Measurements from ENCODE around the gene IQCE. TPM values are rescaled to one million over a fixed set of nuclear protein-coding genes. Genes with fewer than 3 reads are reported as not detected.
A peak's percentile ranks its signal among the peaks of the same experiment; 100 is the strongest.

IQCE gene
- total RNA-seq, 1 donor from 2014 or later, result 29.6 TPM

DNA sequence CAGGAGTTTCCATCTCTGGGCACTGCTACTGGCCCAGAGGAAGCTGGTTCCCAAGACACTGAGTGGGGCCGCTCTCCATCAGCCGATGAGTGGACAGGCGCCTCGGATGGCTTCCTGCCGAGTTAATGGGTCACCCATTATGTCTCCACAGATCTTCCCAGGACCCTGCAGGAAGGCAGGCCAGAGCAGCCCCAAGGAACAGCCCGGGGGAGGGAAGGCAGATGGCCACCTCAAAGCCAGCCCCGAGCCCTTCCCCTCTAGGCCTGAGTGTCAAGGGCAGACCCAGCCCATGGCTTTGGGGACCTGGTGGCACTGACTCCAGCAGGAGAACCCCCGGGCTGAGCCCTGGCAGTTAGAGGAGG, 42.6 kb upstream of the IQCE start:
- Mint-ChIP-seq H3K27ac (no peak overlapping the region), H3K9me3 (no peaks in the 10 kb centered on the region), H3K27me3 (ENCODE audit: low read depth) (peaks cover 13% of the 10 kb centered on the region), H3K36me3 (no peaks in the 10 kb centered on the region), H3K4me3 (no peak overlapping the region), H3K4me1 (peaks cover 36% of the 10 kb centered on the region)
- TF ChIP-seq, protein P1, sequence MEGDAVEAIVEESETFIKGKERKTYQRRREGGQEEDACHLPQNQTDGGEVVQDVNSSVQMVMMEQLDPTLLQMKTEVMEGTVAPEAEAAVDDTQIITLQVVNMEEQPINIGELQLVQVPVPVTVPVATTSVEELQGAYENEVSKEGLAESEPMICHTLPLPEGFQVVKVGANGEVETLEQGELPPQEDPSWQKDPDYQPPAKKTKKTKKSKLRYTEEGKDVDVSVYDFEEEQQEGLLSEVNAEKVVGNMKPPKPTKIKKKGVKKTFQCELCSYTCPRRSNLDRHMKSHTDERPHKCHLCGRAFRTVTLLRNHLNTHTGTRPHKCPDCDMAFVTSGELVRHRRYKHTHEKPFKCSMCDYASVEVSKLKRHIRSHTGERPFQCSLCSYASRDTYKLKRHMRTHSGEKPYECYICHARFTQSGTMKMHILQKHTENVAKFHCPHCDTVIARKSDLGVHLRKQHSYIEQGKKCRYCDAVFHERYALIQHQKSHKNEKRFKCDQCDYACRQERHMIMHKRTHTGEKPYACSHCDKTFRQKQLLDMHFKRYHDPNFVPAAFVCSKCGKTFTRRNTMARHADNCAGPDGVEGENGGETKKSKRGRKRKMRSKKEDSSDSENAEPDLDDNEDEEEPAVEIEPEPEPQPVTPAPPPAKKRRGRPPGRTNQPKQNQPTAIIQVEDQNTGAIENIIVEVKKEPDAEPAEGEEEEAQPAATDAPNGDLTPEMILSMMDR (IDR thresholded peaks at IDR 0.05; ENCODE audit: unreplicated experiment), result no peak
- no peak for DNase-seq (ENCODE audit: low spot score in 2 of 2, unreplicated experiment in 2 of 2)

- TF ChIP-seq, protein P1 (IDR thresholded peaks at IDR 0.05; ENCODE audit: unreplicated experiment), result no peak
- H3K27ac Mint-ChIP-seq, result peak overlapping the region; percentile 56
- peaks cover 42% of the 10 kb centered on the region for H3K4me1 Mint-ChIP-seq
- no peak overlapping the region for H3K4me3 Mint-ChIP-seq
- no peaks in the 10 kb centered on the region for H3K9me3 Mint-ChIP-seq
- no peak for DNase-seq (ENCODE audit: low spot score in 2 of 2, unreplicated experiment in 2 of 2)
- H3K27me3 Mint-ChIP-seq (ENCODE audit: low read depth), result peaks cover 18% of the 10 kb centered on the region
- no peaks in the 10 kb centered on the region for H3K36me3 Mint-ChIP-seq
These were observed 41.8 kb upstream of the IQCE start for GRCh38 chr7:2517026-2517425.

DNA sequence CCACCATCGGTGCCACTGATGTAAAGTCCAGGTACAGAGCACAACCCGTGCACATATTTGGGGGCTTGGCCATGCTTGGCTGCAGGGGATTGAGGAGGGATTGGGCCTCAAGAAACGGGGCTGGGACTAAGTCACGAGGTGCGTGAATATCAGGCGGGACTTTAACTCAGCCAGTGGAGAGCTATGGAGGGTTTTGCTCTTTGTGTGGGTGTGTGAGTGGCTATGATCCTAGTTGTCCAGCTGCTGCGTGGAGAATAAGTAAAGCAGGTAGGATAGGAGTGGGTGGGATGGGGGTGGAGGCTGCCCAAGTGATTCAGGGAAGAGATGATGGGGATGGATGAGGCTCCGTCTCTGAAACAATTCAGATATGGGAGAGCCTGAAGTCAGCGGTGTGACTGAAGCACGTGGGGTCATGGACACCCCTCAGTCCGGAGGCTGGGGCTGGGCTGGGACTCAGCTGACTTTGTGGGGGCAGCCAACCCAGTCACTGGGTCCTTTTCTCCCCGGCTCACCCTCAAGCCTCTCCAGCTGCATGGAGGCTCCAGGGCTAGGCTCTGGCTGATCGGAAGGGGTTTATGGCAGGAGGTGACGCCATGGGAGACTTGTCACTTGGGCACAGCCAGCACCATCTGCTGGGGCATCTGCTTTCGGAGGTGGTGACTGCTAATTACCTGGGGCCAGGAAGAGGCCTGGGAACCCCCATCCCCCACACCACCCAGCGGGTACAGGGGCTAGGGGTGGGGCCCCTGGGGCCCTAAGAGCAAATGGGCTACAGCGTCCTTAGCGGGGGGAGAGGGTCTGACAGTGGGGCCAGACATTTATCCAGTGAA, 40.9 kb upstream of the IQCE start:
- TF ChIP-seq, protein P1 (IDR thresholded peaks at IDR 0.05; ENCODE audit: unreplicated experiment), result no peak
- no peaks in the 10 kb centered on the region for H3K36me3 Mint-ChIP-seq
- peaks cover 20% of the 10 kb centered on the region for H3K27me3 Mint-ChIP-seq (ENCODE audit: low read depth)
- H3K4me1 Mint-ChIP-seq, result peaks cover 47% of the 10 kb centered on the region
- peak overlapping the region; percentile 84 for H3K27ac Mint-ChIP-seq
- no peaks in the 10 kb centered on the region for H3K9me3 Mint-ChIP-seq
- DNase-seq (ENCODE audit: low spot score in 2 of 2, unreplicated experiment in 2 of 2), result no peak
- H3K4me3 Mint-ChIP-seq, result peak overlapping the region; percentile 55

DNA sequence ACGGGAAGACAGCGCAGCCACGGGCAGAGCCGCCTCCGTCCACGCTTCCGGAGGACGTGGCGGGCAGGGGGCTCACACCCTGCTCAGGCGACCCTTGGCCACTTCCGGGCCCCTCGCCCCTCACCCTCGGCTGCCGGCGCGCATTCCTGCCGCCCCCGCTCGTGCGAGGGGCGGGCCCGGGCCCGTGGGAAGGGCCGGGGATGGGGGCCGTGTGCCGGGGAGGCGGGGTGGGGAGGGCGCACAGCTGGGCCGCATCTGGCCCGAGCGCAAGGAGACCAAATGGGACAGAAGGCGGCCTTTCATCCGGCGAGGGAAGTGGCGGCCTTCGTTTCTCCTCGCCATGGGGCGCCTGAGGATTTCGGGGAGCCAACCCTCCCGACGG, 40.1 kb upstream of the IQCE start:
- no peaks in the 10 kb centered on the region for H3K9me3 Mint-ChIP-seq
- H3K36me3 Mint-ChIP-seq, result no peaks in the 10 kb centered on the region
- H3K27me3 Mint-ChIP-seq (ENCODE audit: low read depth), result peaks cover 23% of the 10 kb centered on the region
- H3K4me3 Mint-ChIP-seq, result peak overlapping the region; percentile 58
- no peak for DNase-seq (ENCODE audit: low spot score in 2 of 2, unreplicated experiment in 2 of 2)
- no peak overlapping the region for H3K27ac Mint-ChIP-seq
- TF ChIP-seq, protein P1 (IDR thresholded peaks at IDR 0.05; ENCODE audit: unreplicated experiment), result no peak
- H3K4me1 Mint-ChIP-seq, result peaks cover 55% of the 10 kb centered on the region

DNA sequence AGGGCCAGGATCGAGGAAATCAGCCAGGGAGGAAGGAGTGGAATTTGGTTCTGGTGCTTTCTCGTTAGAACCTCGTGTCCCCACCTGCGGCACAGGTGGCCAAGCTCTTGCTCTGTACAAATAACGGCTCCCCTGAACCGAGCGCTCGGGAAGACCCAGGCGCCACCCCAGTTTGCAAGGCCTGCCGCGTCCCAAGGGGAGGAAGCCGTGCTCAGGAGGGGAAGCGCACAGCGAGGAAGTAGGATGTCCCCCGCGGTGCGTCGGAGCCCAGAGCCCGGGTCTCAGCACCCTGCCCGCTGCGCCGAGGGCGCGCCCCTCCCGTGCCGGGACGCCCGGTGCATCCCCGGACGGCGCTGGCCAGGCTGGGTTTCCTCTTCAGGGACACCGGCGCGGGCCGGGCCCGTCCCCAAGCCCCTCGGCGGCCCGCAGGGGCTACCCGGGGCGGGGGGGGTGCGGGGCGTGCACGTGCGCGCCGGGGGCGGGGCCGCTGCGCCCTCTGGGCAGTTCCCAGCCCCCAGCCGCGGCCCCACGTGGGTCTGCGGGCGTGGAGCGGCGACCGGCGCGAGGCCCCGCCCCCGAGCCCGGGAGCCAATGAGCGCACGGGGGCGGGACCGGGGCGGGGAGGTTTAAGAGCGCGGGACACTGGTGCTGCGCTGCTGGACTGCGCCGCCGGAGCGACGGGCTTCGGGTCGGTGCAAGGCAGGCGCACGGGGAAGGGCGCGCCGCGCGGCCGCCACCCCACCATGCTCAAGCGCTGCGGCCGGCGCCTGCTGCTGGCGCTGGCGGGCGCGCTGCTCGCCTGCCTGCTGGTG, 39.5 kb upstream of the IQCE start, which contains the start of gene LFNG:
Gene LFNG, plus strand, starts transcription at position 656 of the 812 bp plus-strand sequence. Its CDS starts 88 bp downstream, at position 744.
- Mint-ChIP-seq H3K27me3 (ENCODE audit: low read depth) (peaks cover 23% of the 10 kb centered on the region), H3K4me3 (peak within 1 kb of the TSS; percentile 86), H3K4me1 (peaks cover 57% of the 10 kb centered on the region), H3K36me3 (no peaks in the 10 kb centered on the region), H3K27ac (peak within 1 kb of the TSS; percentile 73), H3K9me3 (no peaks in the 10 kb centered on the region)
- peak; percentile 78 to 85 for DNase-seq (ENCODE audit: low spot score in 2 of 2, unreplicated experiment in 2 of 2)
- TF ChIP-seq, protein P1 (IDR thresholded peaks at IDR 0.05; ENCODE audit: unreplicated experiment), result no peak
